GM23338 (cell line): ENCODE data around the gene ZFY.

ENCODE experiments used
- CREB1 ChIP-seq: fragments of 250-450 bp; sonication (Bioruptor Pico); IDR thresholded peaks from 2 replicates; pipeline ENCODE4 v1.5.0; 2020; ENCODE audit warnings: low read depth, mild to moderate bottlenecking, moderate library complexity
- CTCF ChIP-seq, 2 experiments: fragments of 200-600 bp in 1 of 2; sonication (generic) in 1 of 2; conservative IDR thresholded peaks; 2 replicates each; pipeline versions ENCODE4 v1.5.1 to v1.6.1; 2016 to 2017; ENCODE audit warnings: antibody characterized with exemption in 2 of 2, low read depth in 2 of 2, mild to moderate bottlenecking in 2 of 2, moderate library complexity in 1 of 2
- POLR2AphosphoS5 ChIP-seq: IDR thresholded peaks from 2 replicates; pipeline ENCODE4 v1.6.1; 2016; ENCODE audit warnings: antibody characterized with exemption, low read depth
- REST ChIP-seq: IDR thresholded peaks from one replicate; pipeline ENCODE4 v1.6.1; 2018; ENCODE audit warnings: antibody characterized with exemption; ENCODE audit not compliant: unreplicated experiment

- TF ChIP-seq CTCF (conservative IDR thresholded peaks at IDR 0.05; ENCODE audit: low read depth in 2 of 2) (no peak), CREB1 (CRISPR knock-in tag) (no peak), POLR2AphosphoS5 (no peak), REST (no peak)
These were observed 38.0 kb downstream of the ZFY start for GRCh38 chrY:2973110-2973751.
